Cardiac fibroblast (primary cell): ENCODE data around the gene GPN2.
"Not testable (repeated sequence)": the region's sequence is repeated elsewhere in the genome, so short reads cannot be mapped to it uniquely, and the experiment has no call there.

Source experiments
- DNase-seq, 2 donors: peaks; one replicate each; pipeline versions ENCODE4 v3.0.0 to v3.0.0-alpha.2; 2010; ENCODE audit warnings: low read depth in 2 of 2
- H3K4me3 ChIP-seq, 2 donors: replicated peaks in 1 of 2; 1 replicate in 1 of 2; 2 replicates in 1 of 2; pipeline ENCODE4 v1.5.1; 2011; ENCODE audit warnings: low read depth in 2 of 2, low read length in 2 of 2, mild to moderate bottlenecking in 2 of 2, moderate library complexity in 1 of 2
- TF ChIP-seq, protein P1 (sequence below): IDR thresholded peaks from one replicate; pipeline ENCODE4 v1.5.1; 2011; ENCODE audit warnings: low read depth, mild to moderate bottlenecking, low read length, inconsistent platforms

Gene GPN2

DNA sequence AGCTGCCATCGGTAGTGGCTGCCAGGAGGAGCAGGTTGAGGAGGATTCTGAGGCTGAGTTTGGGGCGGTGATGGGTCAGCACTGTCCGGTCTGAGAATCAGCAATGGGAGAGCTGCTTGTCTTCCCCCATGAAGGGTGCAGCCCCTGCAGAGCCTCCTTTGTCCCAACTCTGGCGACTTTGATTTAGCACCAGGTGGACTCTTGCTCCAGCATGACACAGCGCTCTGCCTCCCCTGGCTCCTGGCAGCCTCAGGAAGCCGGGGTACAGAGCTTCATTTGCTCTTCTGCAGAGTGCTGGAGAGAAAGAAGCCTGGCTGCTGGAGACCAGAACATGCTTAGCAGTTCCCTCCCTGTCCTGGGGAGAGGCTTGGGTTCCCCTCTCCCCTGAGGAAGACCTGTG, 50.3 kb downstream of the GPN2 start:
- DNase-seq: no peak
- TF ChIP-seq, protein P1, sequence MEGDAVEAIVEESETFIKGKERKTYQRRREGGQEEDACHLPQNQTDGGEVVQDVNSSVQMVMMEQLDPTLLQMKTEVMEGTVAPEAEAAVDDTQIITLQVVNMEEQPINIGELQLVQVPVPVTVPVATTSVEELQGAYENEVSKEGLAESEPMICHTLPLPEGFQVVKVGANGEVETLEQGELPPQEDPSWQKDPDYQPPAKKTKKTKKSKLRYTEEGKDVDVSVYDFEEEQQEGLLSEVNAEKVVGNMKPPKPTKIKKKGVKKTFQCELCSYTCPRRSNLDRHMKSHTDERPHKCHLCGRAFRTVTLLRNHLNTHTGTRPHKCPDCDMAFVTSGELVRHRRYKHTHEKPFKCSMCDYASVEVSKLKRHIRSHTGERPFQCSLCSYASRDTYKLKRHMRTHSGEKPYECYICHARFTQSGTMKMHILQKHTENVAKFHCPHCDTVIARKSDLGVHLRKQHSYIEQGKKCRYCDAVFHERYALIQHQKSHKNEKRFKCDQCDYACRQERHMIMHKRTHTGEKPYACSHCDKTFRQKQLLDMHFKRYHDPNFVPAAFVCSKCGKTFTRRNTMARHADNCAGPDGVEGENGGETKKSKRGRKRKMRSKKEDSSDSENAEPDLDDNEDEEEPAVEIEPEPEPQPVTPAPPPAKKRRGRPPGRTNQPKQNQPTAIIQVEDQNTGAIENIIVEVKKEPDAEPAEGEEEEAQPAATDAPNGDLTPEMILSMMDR: no peak
- no peak overlapping the region for H3K4me3 ChIP-seq

DNA sequence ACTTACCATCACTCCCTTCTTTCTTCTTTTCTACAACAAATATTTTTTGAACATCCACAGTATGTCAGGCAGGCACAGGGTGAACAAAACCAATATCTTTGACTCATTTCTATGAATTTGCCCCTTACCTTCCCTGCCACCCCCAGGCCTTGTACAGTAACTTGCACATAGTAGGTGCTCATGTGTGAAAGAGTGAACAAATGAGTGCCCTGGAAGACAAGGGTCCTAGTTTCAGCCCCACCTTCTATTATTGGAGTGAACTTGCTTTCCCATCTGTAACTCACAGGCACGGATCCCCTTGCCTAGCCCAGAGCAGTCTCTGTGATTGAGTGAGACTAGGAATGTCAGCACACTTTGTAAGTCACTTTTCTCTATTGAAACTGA, 50.8 kb downstream of the GPN2 start:
- DNase-seq: no peak
- TF ChIP-seq, protein P1: no peak
- H3K4me3 ChIP-seq: no peak overlapping the region

DNA sequence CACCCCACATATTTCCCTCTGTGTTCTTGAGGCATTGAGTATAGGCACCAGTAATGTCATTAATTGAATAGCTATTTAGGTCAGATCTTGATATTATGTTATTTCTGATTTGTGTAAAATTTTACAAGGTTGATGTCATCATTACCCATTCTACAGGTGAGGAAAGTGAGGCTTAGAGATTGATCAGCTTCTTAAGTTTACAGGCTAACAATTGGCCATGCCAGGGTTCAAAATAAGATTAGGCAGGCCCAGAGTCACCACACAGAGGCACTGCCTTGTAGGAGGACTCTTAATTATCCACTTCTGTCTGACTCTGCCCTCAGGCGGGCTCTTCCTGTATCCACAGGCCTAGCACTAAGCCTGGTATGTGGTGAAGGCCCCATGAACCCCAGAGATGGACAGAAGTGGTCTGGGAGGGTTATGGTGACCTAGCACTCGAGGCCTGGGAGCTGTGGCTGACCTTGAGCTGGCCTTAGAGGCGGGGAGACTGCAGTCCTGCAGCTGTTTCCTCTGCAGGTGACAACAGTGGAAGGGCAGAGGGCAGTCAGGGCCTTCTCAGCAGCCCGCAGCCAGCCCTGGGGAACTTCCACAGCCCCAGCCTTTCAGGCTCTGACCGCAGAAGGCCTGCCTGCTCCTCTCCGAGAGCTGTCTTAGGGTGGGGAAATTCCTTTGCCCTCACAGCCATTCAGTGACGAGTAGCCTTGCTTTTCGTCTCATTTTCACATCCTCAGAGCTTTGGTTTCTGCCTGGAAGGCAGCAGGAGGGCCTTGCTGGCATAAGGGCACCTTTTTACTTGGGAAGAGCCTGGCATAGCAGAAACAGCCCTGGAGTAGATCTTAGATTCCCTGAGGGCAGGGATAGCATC, 51.4 kb downstream of the GPN2 start:
- no peak for DNase-seq
- H3K4me3 ChIP-seq: no peak overlapping the region
- TF ChIP-seq, protein P1: no peak

DNA sequence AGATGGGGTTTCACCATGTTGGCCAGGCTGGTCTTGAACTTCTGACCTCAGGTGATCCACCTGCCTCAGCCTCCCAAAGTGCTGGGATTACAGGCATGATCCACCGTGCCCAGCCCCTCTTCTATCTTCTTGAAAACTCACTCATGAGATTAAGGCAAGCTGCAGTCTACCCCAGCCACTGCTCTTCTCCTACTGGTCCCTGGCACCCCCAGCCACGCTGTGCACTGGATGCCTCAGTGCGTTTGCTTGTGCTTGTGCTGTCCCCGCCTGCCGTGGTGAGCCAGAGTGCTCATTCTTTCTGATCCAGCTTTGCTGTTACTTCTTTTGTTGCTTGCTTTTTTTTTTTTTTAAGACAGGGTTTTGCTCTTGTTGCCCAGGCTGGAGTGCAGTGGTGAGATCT, 52.4 kb downstream of the GPN2 start:
- H3K4me3 ChIP-seq, DNase-seq: not testable (repeated sequence)

DNA sequence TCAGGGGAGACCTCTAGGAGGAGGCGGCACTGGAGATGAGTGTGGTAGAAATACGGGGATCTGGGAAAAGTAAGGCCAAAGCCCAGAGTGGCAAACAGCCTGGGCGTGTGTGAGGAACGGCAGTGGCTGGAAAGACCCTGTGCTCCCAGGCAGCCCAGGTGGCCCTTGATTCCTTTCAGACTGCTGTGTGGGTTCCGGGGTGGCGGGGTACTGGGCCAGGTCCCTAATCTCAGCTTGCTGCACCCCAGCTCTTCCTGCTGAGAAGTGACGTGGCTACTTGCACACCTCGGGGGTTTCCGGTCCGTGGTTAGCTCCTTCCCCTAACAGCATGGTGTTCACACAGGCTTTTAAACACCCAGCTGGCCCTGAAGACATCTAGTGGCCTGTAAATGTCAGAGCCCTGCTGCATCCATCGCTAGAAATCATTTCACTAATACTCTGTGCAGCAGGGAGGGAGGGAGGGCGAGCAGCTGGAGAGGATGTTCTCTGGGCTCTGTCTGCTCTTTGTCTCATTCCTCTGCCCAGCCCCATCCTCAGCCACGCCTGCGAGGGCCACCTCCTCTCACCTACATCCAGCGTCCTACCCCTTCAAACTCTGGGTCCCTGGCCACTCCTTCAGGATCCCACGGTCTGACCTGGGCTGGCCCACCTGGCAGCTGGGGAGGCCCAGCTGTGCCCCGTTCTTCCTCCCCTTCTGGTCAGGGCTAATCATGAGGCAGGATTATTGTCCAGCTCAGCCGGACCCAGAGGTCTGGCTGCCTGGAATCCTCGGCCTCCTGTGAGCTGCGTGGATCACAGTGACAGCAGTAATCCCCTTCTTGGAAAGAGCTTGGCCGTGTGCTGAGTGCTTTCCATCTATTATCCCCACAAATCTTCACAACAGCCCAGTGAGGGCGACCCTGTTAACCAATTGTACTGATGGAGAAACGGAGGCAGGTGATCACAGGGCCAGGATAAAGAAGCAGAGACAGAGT, 56.4 kb downstream of the GPN2 start:
- TF ChIP-seq, protein P1: no peak
- no peak overlapping the region for H3K4me3 ChIP-seq
- DNase-seq: no peak

DNA sequence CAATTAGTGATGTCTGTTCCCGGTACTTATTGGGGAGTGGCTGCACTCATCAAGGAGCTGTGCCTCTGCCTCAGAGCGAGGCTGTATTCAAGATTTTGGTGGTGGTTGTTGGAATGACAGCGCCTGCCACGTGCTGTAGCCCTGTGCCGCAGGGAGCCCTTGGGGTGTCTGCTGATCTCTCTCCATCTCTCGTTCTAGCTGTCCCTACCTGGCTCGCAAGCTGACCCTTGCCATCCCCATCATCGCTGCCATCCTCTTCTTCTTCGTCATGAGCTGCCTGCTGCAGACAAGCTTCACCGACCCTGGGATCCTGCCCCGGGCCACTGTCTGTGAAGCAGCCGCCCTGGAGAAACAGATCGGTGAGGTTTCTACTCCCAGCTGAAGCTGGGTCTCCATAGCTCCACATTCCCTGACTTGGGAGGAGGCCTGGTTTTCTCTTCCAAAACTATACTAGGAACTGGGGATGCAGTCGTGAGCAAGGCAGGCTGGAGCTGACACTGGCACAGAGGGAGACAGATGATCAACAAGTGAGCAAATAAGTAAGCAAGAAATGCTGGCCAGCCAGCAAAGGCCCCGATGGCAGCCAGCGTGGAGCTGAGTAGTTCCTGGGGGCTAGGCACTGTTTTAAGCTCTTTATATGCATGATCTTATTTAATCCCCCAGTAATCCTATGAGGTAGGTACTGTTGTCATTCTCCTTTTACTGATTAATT, 57.7 kb downstream of the GPN2 start:
- TF ChIP-seq, protein P1: no peak
- DNase-seq: no peak
- no peak overlapping the region for H3K4me3 ChIP-seq
